WTC11 (cell line): ENCODE measurements around the gene ADAMTS12. TPM values are rescaled to one million over a fixed set of nuclear protein-coding genes. Genes with fewer than 3 reads are reported as not detected.

Source experiments
- ATAC-seq: fragments of 200-7000 bp; cut with Tn5 transposase; 2 replicates; pipeline ENCODE4 v1.10.0; 2021; ENCODE audit warnings: mild to moderate bottlenecking, moderate library complexity
- CTCF ChIA-PET: fragments of 300-600 bp; sonication (Branson Sonifier 250); formaldehyde crosslinking; loops from one replicate; lab custom pipeline; 2021; ENCODE audit warnings: antibody characterized with exemption; lab: Charles Lee
- POLR2A ChIA-PET: fragments of 350-600 bp; sonication (Branson Sonifier 250); formaldehyde crosslinking; loops from one replicate; lab custom pipeline; 2021; ENCODE audit warnings: antibody characterized with exemption; lab: Charles Lee
- DNase-seq: peaks from one replicate; pipeline ENCODE4 v3.0.0; 2021; ENCODE audit warnings: low spot score
- H3K27ac Mint-ChIP-seq: 2 replicates; pipeline ENCODE4 v1.8.0; 2021; ENCODE audit warnings: mixed read lengths
- H3K27me3 Mint-ChIP-seq: 2 replicates; pipeline ENCODE4 v1.8.0; 2021; ENCODE audit warnings: low read depth, mild to moderate bottlenecking, moderate library complexity, mixed read lengths
- H3K36me3 Mint-ChIP-seq: 2 replicates; pipeline ENCODE4 v1.8.0; 2021; ENCODE audit warnings: mixed read lengths
- H3K4me1 Mint-ChIP-seq: 2 replicates; pipeline ENCODE4 v1.8.0; 2022; ENCODE audit warnings: mixed read lengths
- H3K4me3 Mint-ChIP-seq: 2 replicates; pipeline ENCODE4 v1.8.0; 2021; ENCODE audit warnings: mild to moderate bottlenecking, moderate library complexity, mixed read lengths
- H3K9me3 Mint-ChIP-seq: 2 replicates; pipeline ENCODE4 v1.8.0; 2021; ENCODE audit warnings: mixed read lengths
- AFF4 ChIP-seq: sonication (generic); formaldehyde crosslinking; IDR thresholded peaks from 2 replicates; pipeline ENCODE4 v1.8.1; 2023; ENCODE audit warnings: mild to moderate bottlenecking, missing genetic modification reagents, borderline replicate concordance
- ATF6 ChIP-seq: sonication (generic); formaldehyde crosslinking; IDR thresholded peaks from 2 replicates; pipeline ENCODE4 v1.8.1; 2023; ENCODE audit warnings: mild to moderate bottlenecking, missing genetic modification reagents
- CBFB ChIP-seq: sonication (generic); formaldehyde crosslinking; IDR thresholded peaks from 2 replicates; pipeline ENCODE4 v1.8.1; 2022; ENCODE audit warnings: mild to moderate bottlenecking, low read depth, missing genetic modification reagents
- E2F5 ChIP-seq: sonication (generic); formaldehyde crosslinking; IDR thresholded peaks from 2 replicates; pipeline ENCODE4 v1.8.1; 2022; ENCODE audit warnings: mild to moderate bottlenecking, moderate library complexity, missing genetic modification reagents
- FOXJ3 ChIP-seq: sonication (generic); formaldehyde crosslinking; IDR thresholded peaks from 2 replicates; pipeline ENCODE4 v1.9.0; 2021; ENCODE audit warnings: missing genetic modification reagents, mild to moderate bottlenecking, borderline replicate concordance
- HMGA2 ChIP-seq: fragments of 250-450 bp; sonication (Bioruptor Pico); IDR thresholded peaks from 2 replicates; pipeline ENCODE4 v1.4.0; 2021; ENCODE audit warnings: mild to moderate bottlenecking, moderate library complexity
- IRF2 ChIP-seq: sonication (generic); formaldehyde crosslinking; IDR thresholded peaks from 2 replicates; pipeline ENCODE4 v1.8.0; 2022; ENCODE audit warnings: low read depth, missing genetic modification reagents, borderline replicate concordance
- MXD4 ChIP-seq: fragments of 250-450 bp; sonication (Bioruptor Pico); IDR thresholded peaks from 2 replicates; pipeline ENCODE4 v1.8.0; 2021; ENCODE audit warnings: mild to moderate bottlenecking, moderate library complexity, borderline replicate concordance
- OVOL2 ChIP-seq: fragments of 250-450 bp; sonication (Bioruptor Pico); IDR thresholded peaks from 2 replicates; pipeline ENCODE4 v1.9.0; 2021; ENCODE audit warnings: mild to moderate bottlenecking, borderline replicate concordance
- TP53 ChIP-seq: sonication (generic); formaldehyde crosslinking; IDR thresholded peaks from 2 replicates; pipeline ENCODE4 v1.8.1; 2023; ENCODE audit warnings: mild to moderate bottlenecking, missing genetic modification reagents
- ZNF416 ChIP-seq: fragments of 250-450 bp; sonication (Bioruptor Pico); IDR thresholded peaks from 2 replicates; pipeline ENCODE4 v1.9.0; 2021; ENCODE audit warnings: mild to moderate bottlenecking, inconsistent platforms
- total RNA-seq: library from RNA; stranded (reverse); gene quantifications from 3 replicates; pipeline ENCODE4 v1.2.3, GENCODE V29; 2021
- TF ChIP-seq, protein P1 (sequence below): sonication (generic); formaldehyde crosslinking; IDR thresholded peaks from 2 replicates; pipeline ENCODE4 v1.8.1; 2022; ENCODE audit warnings: missing genetic modification reagents, borderline replicate concordance

The ADAMTS12 gene
- total RNA-seq, 1 experiment from 2014 or later: 13.5 TPM

DNA sequence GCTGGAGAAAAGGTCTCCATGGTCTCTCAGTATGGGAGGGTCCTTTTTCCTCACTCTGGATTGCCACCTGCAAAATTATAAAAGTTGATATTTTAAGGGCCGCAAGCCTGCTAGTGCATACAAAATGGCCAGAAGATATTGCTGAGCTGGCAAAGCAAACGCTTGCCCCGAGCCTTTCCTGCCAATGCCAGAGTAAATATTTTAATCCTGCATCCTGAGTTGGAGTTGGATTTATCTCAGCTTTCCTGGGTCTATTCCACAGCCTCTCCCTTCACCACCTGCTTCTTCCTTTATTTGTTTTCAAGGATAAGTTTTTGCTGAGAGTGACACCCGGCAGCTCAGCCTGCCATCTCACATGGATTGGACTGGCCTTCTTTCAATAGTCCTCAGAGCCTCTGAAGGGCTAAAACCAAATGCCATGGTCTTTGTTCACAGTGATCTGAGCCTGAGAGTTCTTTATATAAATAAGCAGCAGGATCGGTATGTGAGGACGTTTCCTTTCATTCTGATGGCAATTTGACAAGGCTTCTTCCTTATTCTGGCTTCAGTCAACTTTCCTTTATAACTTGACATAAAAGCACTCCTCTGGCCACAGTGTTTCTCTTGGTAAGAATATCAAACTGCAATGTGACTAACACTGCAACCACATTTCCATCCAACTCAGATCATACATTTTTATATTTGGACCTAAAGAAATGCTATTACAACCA, 170.1 kb downstream of the ADAMTS12 start:
- CTCF ChIA-PET: interaction anchor here (1.0 kb wide), 1 partner anchor 133 kb away, joined by 4 read pairs; no protein-coding TSS in a partner anchor
- no peak for DNase-seq

More for the DNA sequence above, 170.1 kb downstream of the ADAMTS12 start:
- Mint-ChIP-seq H3K27ac (no peak overlapping the region), H3K27me3 (no peaks in the 10 kb centered on the region), H3K4me1 (no peaks in the 10 kb centered on the region), H3K4me3 (no peak overlapping the region), H3K36me3 (no peaks in the 10 kb centered on the region), H3K9me3 (no peaks in the 10 kb centered on the region)
- no peak for ATAC-seq
- POLR2A ChIA-PET: no interaction called here
- TF ChIP-seq MXD4 (no peak), ATF6 (CRISPR knock-in tag) (no peak), AFF4 (CRISPR knock-in tag) (no peak), IRF2 (CRISPR knock-in tag) (no peak), TP53 (CRISPR knock-in tag) (no peak), OVOL2 (no peak), CBFB (CRISPR knock-in tag) (no peak), HMGA2 (CRISPR knock-in tag) (no peak), E2F5 (CRISPR knock-in tag) (no peak), FOXJ3 (CRISPR knock-in tag) (no peak), ZNF416 (CRISPR knock-in tag) (no peak)
- TF ChIP-seq, protein P1, sequence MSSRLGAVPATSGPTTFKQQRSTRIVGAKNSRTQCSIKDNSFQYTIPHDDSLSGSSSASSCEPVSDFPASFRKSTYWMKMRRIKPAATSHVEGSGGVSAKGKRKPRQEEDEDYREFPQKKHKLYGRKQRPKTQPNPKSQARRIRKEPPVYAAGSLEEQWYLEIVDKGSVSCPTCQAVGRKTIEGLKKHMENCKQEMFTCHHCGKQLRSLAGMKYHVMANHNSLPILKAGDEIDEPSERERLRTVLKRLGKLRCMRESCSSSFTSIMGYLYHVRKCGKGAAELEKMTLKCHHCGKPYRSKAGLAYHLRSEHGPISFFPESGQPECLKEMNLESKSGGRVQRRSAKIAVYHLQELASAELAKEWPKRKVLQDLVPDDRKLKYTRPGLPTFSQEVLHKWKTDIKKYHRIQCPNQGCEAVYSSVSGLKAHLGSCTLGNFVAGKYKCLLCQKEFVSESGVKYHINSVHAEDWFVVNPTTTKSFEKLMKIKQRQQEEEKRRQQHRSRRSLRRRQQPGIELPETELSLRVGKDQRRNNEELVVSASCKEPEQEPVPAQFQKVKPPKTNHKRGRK (CRISPR knock-in tag): no peak
